GM12875 (cell line): ENCODE measurements around the gene ANGPTL2.

Source experiments
- H3K4me3 ChIP-seq: one replicate; pipeline ENCODE4 v1.5.1; 2011; ENCODE audit warnings: low read depth, low read length, control low read depth
- TF ChIP-seq, protein P1 (sequence below): IDR thresholded peaks from 2 replicates; pipeline ENCODE4 v1.5.1; 2011; ENCODE audit warnings: low read depth, mild to moderate bottlenecking, control low read depth, inconsistent platforms, low read length, moderate library complexity, borderline replicate concordance; ENCODE audit not compliant: insufficient read depth

Gene ANGPTL2

DNA sequence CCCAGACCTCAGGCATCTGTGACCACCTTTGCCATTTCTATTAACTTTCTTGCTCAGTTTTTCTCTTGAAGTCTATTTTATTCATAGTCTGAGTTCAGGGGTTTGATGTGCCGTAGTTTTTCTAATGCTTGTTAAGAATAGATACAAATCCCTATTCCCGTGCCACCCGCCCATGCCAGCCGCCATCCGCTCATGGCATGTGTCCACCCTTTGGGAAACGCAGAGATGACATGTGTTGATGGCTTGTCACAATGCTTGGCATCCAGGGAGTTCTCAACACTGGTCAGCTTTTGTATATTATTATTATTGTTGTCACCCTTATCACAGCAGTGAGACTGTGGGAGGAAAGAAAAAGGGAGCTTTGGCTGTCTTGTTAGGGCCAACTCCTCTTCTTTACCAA, 17.3 kb upstream of the ANGPTL2 start:
- H3K4me3 ChIP-seq, result no peak overlapping the region
- TF ChIP-seq, protein P1, sequence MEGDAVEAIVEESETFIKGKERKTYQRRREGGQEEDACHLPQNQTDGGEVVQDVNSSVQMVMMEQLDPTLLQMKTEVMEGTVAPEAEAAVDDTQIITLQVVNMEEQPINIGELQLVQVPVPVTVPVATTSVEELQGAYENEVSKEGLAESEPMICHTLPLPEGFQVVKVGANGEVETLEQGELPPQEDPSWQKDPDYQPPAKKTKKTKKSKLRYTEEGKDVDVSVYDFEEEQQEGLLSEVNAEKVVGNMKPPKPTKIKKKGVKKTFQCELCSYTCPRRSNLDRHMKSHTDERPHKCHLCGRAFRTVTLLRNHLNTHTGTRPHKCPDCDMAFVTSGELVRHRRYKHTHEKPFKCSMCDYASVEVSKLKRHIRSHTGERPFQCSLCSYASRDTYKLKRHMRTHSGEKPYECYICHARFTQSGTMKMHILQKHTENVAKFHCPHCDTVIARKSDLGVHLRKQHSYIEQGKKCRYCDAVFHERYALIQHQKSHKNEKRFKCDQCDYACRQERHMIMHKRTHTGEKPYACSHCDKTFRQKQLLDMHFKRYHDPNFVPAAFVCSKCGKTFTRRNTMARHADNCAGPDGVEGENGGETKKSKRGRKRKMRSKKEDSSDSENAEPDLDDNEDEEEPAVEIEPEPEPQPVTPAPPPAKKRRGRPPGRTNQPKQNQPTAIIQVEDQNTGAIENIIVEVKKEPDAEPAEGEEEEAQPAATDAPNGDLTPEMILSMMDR, result no peak

DNA sequence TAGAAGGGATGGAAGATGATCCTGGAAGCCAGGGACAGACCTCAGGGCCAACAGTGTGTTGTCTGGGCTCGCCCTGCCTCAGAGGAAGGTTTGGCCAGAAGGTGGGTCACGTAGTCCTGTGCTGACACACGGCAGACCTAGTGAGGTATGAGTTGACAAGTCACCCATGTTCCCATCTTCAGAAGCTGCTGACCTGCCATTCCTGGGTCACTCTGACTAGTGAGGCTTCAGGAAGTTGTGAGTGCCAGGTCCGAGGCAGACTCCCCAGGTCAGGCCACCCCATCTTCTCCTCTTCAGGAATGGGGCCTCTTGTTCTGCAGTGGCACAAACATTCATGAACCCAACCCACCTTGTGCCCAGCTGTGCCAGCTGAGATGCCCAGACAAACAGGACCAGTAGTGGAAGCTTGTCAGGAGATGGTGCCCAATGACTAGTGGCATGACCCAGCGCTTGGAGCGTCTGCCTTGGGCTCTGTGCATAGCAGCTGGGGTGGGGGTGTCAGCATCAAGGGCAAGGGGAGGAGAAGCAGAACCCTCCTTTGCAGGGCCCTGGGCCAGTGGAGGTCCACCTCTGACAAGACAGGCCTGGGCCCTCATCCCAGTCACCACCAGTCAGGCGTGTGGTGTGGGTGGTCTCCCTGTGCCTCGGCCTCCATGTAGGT, 16.8 kb upstream of the ANGPTL2 start:
- no peak overlapping the region for H3K4me3 ChIP-seq
- TF ChIP-seq, protein P1, result no peak

DNA sequence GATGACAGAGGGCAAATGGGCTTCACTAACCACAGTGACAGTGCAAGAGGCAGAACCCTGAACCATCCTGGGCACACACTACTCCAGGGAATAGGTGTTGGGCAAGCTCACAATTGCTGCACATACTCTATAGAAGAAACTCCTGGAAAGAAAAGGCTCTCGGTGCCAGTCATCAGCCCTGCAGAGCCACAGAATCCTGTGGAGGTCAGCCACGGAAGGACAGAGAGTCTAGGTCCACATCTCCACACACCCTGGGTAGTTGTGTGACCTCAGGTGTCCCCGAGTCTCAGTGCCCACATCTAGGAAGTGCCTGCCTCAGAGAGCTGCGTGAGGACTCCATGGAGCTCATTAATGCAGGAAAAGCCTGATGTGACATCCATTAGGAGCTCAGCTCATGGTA, 16.0 kb upstream of the ANGPTL2 start:
- H3K4me3 ChIP-seq, result no peak overlapping the region
- TF ChIP-seq, protein P1, result no peak

DNA sequence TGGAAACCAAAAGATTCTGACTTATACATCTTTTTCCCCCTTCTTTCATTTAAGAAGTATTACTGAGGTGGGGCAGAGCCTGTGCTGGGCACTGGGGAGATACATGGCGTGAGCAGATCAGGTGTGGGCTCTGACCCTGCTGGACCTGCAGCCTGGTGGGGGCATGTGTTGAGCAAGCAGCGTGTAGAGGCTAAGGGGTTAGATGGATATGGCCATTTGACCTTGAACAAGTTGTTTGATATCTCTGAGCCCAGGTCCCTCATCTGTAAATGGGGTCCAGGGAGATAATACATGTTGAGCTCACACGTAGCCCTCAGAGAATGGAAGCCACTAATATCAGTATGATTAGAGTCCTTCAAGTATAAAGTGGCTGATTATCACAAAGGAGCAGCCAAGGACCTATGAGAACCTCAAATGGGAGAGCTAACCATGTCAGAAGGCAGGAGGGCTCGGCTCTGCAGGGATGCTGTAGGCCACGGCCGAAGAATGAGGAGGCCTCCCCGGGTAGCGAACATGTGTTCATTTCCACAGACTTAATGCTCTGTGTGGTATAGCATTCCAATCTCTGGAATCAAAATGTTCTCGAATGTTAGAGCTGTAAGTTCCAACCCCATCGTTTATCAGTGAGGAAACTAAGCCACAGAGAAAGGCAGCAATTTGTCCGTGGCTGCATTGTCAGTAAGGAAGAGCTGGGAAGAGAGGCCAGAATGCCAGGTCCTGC, 15.4 kb upstream of the ANGPTL2 start:
- TF ChIP-seq, protein P1, result no peak
- H3K4me3 ChIP-seq, result no peak overlapping the region

DNA sequence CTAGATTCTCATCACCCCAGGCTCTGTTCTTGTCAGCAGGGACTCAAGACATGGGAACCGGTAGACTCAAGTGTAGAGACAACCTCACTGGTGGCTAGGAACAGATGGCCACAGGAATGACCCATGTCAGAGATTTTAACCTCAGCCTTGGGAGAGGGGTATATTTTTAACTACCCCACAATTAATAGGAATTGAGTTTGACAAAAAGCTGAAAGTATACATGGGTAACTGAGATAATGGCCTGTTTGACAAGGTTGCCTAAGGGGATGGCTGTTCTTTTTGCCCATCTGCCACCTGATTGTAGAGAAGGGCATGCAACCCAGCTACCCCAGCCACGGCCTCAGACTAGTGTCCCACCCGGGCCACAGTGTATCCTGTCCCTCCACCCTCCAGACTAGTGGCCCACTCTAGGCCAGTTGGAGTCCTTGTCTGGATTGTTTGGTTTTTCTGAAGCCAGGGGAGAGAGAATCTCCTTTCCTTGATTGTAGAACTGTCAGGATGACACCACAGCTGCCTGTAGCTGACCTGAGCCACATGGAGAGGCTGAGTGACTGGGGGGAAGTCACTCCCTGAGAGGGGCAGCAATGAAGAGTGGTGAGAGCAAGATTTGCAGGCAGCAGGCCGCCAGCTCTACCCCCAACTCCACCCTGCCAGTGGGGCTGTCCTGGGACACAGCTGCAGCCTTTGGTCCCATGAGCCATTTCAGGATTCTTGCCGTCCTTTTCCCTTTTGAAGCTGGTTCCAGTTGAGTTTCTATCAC, 14.6 kb upstream of the ANGPTL2 start:
- no peak overlapping the region for H3K4me3 ChIP-seq
- TF ChIP-seq, protein P1, result no peak

DNA sequence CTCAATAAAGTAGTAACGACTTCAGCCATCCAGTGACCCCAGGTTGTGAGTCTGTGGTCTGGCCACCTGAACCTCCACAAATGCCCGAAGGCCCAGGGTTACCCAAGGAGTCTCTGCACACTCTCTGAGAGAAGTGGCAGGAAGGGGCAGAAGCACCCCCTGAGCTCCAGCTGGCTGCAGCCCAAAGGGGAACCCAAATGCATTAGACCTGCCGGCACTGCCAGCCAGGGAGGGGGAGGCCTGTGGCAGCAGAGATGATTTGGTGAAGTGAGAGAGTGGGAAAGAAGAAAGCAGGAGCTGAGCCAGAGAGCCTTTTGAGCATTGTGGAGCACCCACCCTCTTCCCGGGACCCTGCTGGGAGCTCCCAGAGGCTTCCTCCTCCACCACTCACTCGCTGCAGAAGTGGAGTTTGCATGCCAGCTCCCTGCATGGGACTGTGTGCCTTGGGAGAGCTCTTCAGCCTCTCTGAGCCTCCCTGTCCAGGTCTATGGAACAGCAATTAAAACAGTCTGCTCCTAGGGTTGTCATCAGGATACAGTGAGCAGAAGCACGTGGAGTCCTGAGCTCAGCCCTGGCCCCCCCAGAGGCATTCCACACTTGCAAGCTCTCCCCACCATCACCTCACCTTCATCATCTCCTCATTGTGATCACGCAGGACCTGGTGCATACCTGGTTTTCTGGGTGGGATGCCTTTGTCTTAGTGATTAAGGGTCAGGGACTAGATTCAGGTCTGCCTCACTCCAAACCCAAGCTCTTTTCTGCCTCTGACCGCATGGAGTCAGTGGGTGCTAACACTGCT, 13.8 kb upstream of the ANGPTL2 start:
- no peak overlapping the region for H3K4me3 ChIP-seq
- TF ChIP-seq, protein P1, result no peak
